HepG2 (cell line): ENCODE measurements around the gene THPO. TPM values are rescaled to one million over a fixed set of nuclear protein-coding genes. Genes with fewer than 3 reads are reported as not detected.

ENCODE experiments used
- ATRX ChIP-seq: sonication (generic); formaldehyde crosslinking; IDR thresholded peaks from 2 replicates; pipeline ENCODE4 v1.4.0; 2020; ENCODE audit warnings: missing genetic modification reagents, borderline replicate concordance
- CBX5 ChIP-seq: sonication (generic); formaldehyde crosslinking; IDR thresholded peaks from 2 replicates; pipeline ENCODE4 v1.4.0; 2020; ENCODE audit warnings: missing genetic modification reagents, borderline replicate concordance
- CC2D1A ChIP-seq: sonication (generic); formaldehyde crosslinking; IDR thresholded peaks from 2 replicates; pipeline ENCODE4 v1.8.1; 2023; ENCODE audit warnings: mild to moderate bottlenecking, missing genetic modification reagents
- CENPT ChIP-seq: sonication (generic); formaldehyde crosslinking; IDR thresholded peaks from 2 replicates; pipeline ENCODE4 v1.8.0; 2022; ENCODE audit warnings: low read depth, mild to moderate bottlenecking, moderate library complexity, missing genetic modification reagents
- CENPX ChIP-seq: sonication (generic); formaldehyde crosslinking; IDR thresholded peaks from 2 replicates; pipeline ENCODE4 v1.9.0; 2021; ENCODE audit warnings: mild to moderate bottlenecking, missing genetic modification reagents, moderate library complexity
- GLI4 ChIP-seq: sonication (generic); formaldehyde crosslinking; IDR thresholded peaks from 2 replicates; pipeline ENCODE4 v1.5.1; 2020; ENCODE audit warnings: missing genetic modification reagents, mild to moderate bottlenecking, moderate library complexity, borderline replicate concordance
- HDAC1 ChIP-seq: sonication (generic); formaldehyde crosslinking; IDR thresholded peaks from 2 replicates; pipeline ENCODE4 v1.5.1; 2020; ENCODE audit warnings: mild to moderate bottlenecking, missing genetic modification reagents
- HNRNPLL ChIP-seq: fragments of 200-400 bp; formaldehyde crosslinking; IDR thresholded peaks from 2 replicates; pipeline ENCODE4 v1.6.1; 2017; ENCODE audit warnings: mild to moderate bottlenecking, low read depth, low read length; ENCODE audit not compliant: poor library complexity, severe bottlenecking
- MEIS1 ChIP-seq: sonication (generic); formaldehyde crosslinking; IDR thresholded peaks from 2 replicates; pipeline ENCODE4 v1.9.0; 2021; ENCODE audit warnings: mild to moderate bottlenecking, missing genetic modification reagents, moderate library complexity, borderline replicate concordance
- NFKBIZ ChIP-seq: IDR thresholded peaks from 2 replicates; pipeline ENCODE4 v1.6.1; 2018; ENCODE audit warnings: missing genetic modification reagents, missing compliant biosample characterization
- NR2C2 ChIP-seq: sonication (generic); formaldehyde crosslinking; IDR thresholded peaks from 2 replicates; pipeline ENCODE4 v1.4.0; 2020; ENCODE audit warnings: missing genetic modification reagents, mild to moderate bottlenecking, moderate library complexity, borderline replicate concordance
- NR3C1 ChIP-seq: sonication (generic); formaldehyde crosslinking; IDR thresholded peaks from 2 replicates; pipeline ENCODE4 v1.4.0; 2020; ENCODE audit warnings: missing genetic modification reagents
- PHF20 ChIP-seq: sonication (generic); formaldehyde crosslinking; IDR thresholded peaks from 2 replicates; pipeline ENCODE4 v1.5.0; 2020; ENCODE audit warnings: mild to moderate bottlenecking, missing genetic modification reagents
- POLR2A ChIP-seq, 2 experiments: IDR thresholded peaks; 2 replicates each; pipeline ENCODE4 v1.6.1; 2011; ENCODE audit warnings: low read depth in 2 of 2, low read length in 2 of 2, mild to moderate bottlenecking in 1 of 2, moderate library complexity in 1 of 2; ENCODE audit not compliant: insufficient read depth in 1 of 2
- RFX5 ChIP-seq: IDR thresholded peaks from 2 replicates; pipeline ENCODE4 v1.6.1; 2011; ENCODE audit warnings: low read depth, low read length, improper control_type of control experiment
- SP4 ChIP-seq: sonication (generic); formaldehyde crosslinking; IDR thresholded peaks from 2 replicates; pipeline ENCODE4 v1.8.1; 2023; ENCODE audit warnings: mild to moderate bottlenecking, missing genetic modification reagents
- TARDBP ChIP-seq: sonication (generic); formaldehyde crosslinking; IDR thresholded peaks from 2 replicates; pipeline ENCODE4 v1.8.0; 2022; ENCODE audit warnings: mild to moderate bottlenecking, missing genetic modification reagents
- ZFP1 ChIP-seq: IDR thresholded peaks from 2 replicates; pipeline ENCODE4 v1.6.1; 2016
- ZNF235 ChIP-seq: sonication (generic); formaldehyde crosslinking; IDR thresholded peaks from 2 replicates; pipeline ENCODE4 v1.8.1; 2023; ENCODE audit warnings: mild to moderate bottlenecking, missing genetic modification reagents, borderline replicate concordance
- ZNF296 ChIP-seq: sonication (generic); formaldehyde crosslinking; conservative IDR thresholded peaks from 2 replicates; pipeline ENCODE4 v1.5.0; 2020; ENCODE audit warnings: mild to moderate bottlenecking, missing genetic modification reagents
- ZNF614 ChIP-seq: IDR thresholded peaks from 2 replicates; pipeline ENCODE4 v1.6.1; 2018; ENCODE audit warnings: missing biosample characterization, missing genetic modification reagents, inconsistent platforms, borderline replicate concordance
- ZNF615 ChIP-seq: sonication (generic); formaldehyde crosslinking; IDR thresholded peaks from 2 replicates; pipeline ENCODE4 v1.5.0; 2020; ENCODE audit warnings: mild to moderate bottlenecking, missing genetic modification reagents, borderline replicate concordance
- ZNF619 ChIP-seq: sonication (generic); formaldehyde crosslinking; IDR thresholded peaks from 2 replicates; pipeline ENCODE4 v1.4.0; 2020; ENCODE audit warnings: mild to moderate bottlenecking, missing genetic modification reagents
- ZNF629 ChIP-seq: sonication (generic); formaldehyde crosslinking; conservative IDR thresholded peaks from 2 replicates; pipeline ENCODE4 v1.5.0; 2020; ENCODE audit warnings: missing genetic modification reagents
- ZNF878 ChIP-seq: sonication (generic); formaldehyde crosslinking; IDR thresholded peaks from 2 replicates; pipeline ENCODE4 v1.8.1; 2023; ENCODE audit warnings: mild to moderate bottlenecking, missing genetic modification reagents, moderate library complexity
- polyA plus RNA-seq, 8 experiments: library from polyadenylated mRNA; depleted of rRNA in 3 of 8; stranded (reverse) in 7 of 8; unstranded in 1 of 8; fragments of >200 nt; fragmentation: Illumina TruSeq in 4 of 8; extraction: Trizol in 4 of 8; gene quantifications; 2 replicates each; pipeline versions ENCODE4 v1.2.1 to v1.2.3, GENCODE V29; 2011 to 2016; ENCODE audit warnings: low read depth in 4 of 8, missing spikeins in 1 of 8, mixed read lengths in 1 of 8; ENCODE audit not compliant: insufficient read depth in 1 of 8
- total RNA-seq, 5 experiments: library from RNA; depleted of rRNA; stranded (reverse); fragments of >200 nt; fragmentation: Illumina TruSeq; extraction: Trizol; gene quantifications; 2 replicates each; pipeline ENCODE4 v1.2.3, GENCODE V29; 2016; ENCODE audit warnings: low read depth in 1 of 5
- TF ChIP-seq, protein P1 (sequence below), 2 experiments: IDR thresholded peaks; 2 replicates each; pipeline ENCODE4 v1.6.1; 2011 to 2012; ENCODE audit warnings: low read length in 2 of 2, borderline replicate concordance in 1 of 2, low read depth in 1 of 2, mild to moderate bottlenecking in 1 of 2, moderate library complexity in 1 of 2

The THPO gene
- total and polyA plus RNA-seq, 2 of the 13 experiments (the other 11 are each of a cell fraction or from before 2014, with no cell fraction given), result 2.8 to 4.8 TPM

DNA sequence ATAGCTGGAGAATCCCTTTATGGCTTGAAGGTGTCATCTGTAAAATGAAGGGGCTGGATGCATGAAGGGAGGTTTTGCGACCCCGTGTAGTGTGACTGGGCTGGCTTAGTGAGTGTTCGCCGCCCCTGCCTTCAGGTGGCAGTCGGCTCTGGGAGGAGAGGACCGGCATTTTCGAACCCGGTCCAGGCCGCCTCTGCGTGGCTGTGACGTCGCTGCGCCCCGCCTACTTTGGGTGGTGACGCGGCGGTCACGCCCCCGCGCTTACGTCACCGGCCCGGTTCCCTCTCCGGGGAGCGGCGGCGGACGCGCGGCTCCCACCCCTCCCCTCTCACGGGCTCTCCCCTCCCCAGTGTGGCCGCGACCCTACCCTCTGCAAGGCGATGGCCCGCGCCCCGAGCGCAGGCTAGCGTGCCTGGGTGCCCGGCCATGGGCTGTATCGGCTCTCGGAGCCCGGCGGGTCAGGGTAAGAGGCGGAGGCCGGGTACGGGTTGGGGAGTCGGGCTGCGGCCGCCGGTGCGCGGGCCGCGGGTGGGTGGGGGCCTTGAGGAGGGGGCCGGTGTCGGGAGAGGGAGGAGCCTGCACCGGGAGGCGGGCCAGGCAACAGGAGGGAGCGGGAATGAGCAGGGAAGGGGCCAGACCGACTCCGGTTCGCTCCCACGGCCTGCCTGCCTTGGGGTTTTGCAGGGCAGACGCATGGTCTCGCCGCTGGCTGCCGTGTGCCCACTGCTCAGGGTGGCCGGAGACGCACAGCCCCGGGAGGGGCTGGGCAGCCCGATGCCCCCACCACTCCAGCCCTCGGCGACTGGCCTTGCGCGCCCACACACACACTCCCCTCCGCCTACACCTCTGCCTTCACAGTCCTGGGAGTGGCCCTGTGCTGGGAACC lies 42.1 kb downstream of the THPO start (continued):
- TF ChIP-seq PHF20, result peak; percentile 41; the same call in 1 of the 2 replicates
- TF ChIP-seq HDAC1 (CRISPR knock-in tag), result peak; percentile 85
- TF ChIP-seq ZNF235, result peak; percentile 74; the same call in 1 of the 2 replicates
- peak; percentile 50; the same call in 1 of the 2 replicates for TF ChIP-seq NFKBIZ (CRISPR knock-in tag)
- peak; percentile 51 for TF ChIP-seq HNRNPLL
- 0 out of 2 replicates have a peak, but pooled peaks have one; percentile 13 for TF ChIP-seq ZFP1 (CRISPR knock-in tag)
- no peak for TF ChIP-seq ZNF615 (CRISPR knock-in tag)
- peak; percentile 51; the same call in 1 of the 2 replicates for TF ChIP-seq CBX5 (CRISPR knock-in tag)
- TF ChIP-seq ZNF629, result no peak
- no peak; the same call in 1 of the 2 replicates for TF ChIP-seq ZNF878
- no peak for TF ChIP-seq ZNF619 (CRISPR knock-in tag)
- 0 out of 2 replicates have a peak, but pooled peaks have one; percentile 73 for TF ChIP-seq CENPT (CRISPR knock-in tag)
- TF ChIP-seq MEIS1, result 0 out of 2 replicates have a peak, but pooled peaks have one; percentile 54
- no peak for TF ChIP-seq CC2D1A (CRISPR knock-in tag)
- peak; percentile 43; the same call in 1 of the 2 replicates for TF ChIP-seq NR2C2 (CRISPR knock-in tag)
- TF ChIP-seq CENPX (CRISPR knock-in tag), result no peak
- TF ChIP-seq, protein P1, sequence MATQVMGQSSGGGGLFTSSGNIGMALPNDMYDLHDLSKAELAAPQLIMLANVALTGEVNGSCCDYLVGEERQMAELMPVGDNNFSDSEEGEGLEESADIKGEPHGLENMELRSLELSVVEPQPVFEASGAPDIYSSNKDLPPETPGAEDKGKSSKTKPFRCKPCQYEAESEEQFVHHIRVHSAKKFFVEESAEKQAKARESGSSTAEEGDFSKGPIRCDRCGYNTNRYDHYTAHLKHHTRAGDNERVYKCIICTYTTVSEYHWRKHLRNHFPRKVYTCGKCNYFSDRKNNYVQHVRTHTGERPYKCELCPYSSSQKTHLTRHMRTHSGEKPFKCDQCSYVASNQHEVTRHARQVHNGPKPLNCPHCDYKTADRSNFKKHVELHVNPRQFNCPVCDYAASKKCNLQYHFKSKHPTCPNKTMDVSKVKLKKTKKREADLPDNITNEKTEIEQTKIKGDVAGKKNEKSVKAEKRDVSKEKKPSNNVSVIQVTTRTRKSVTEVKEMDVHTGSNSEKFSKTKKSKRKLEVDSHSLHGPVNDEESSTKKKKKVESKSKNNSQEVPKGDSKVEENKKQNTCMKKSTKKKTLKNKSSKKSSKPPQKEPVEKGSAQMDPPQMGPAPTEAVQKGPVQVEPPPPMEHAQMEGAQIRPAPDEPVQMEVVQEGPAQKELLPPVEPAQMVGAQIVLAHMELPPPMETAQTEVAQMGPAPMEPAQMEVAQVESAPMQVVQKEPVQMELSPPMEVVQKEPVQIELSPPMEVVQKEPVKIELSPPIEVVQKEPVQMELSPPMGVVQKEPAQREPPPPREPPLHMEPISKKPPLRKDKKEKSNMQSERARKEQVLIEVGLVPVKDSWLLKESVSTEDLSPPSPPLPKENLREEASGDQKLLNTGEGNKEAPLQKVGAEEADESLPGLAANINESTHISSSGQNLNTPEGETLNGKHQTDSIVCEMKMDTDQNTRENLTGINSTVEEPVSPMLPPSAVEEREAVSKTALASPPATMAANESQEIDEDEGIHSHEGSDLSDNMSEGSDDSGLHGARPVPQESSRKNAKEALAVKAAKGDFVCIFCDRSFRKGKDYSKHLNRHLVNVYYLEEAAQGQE (IDR thresholded peaks at IDR 0.05; ENCODE audit: borderline replicate concordance in 1 of 2, low read depth in 1 of 2, low read length in 2 of 2), result no peak
- peak; percentile 89 for TF ChIP-seq SP4 (CRISPR knock-in tag)
- no peak for TF ChIP-seq ATRX
- 0 out of 2 replicates have a peak, but pooled peaks have one; percentile 30 for TF ChIP-seq RFX5
- TF ChIP-seq NR3C1 (CRISPR knock-in tag), result no peak
- TF ChIP-seq GLI4 (CRISPR knock-in tag), result no peak
- TF ChIP-seq TARDBP, result 0 out of 2 replicates have a peak, but pooled peaks have one; percentile 28
- no peak for TF ChIP-seq ZNF296 (CRISPR knock-in tag)
- TF ChIP-seq POLR2A (IDR thresholded peaks at IDR 0.05; ENCODE audit: insufficient read depth in 1 of 2, low read depth in 2 of 2, low read length in 2 of 2), result peak; percentile 18 to 67; a peak in 3 of 4 replicates
- TF ChIP-seq ZNF614, result 0 out of 2 replicates have a peak, but pooled peaks have one; percentile 34
